SK-N-SH treated with all-trans-retinoic acid at 6 μM for 48 hours (cell line): ENCODE results near the gene GNMT.

Experiments
- ESRRG ChIP-seq: fragments of 250-450 bp; sonication (Bioruptor Pico); IDR thresholded peaks from 2 replicates; pipeline ENCODE4 v1.6.1; 2021; ENCODE audit warnings: mild to moderate bottlenecking
- GLIS3 ChIP-seq: fragments of 250-450 bp; sonication (Bioruptor Pico); IDR thresholded peaks from 2 replicates; pipeline ENCODE4 v1.5.0; 2020; ENCODE audit warnings: mild to moderate bottlenecking, moderate library complexity
- OSR1 ChIP-seq: fragments of 250-450 bp; sonication (Bioruptor Pico); IDR thresholded peaks from 2 replicates; pipeline ENCODE4 v1.8.0; 2022; ENCODE audit warnings: moderate library complexity, mild to moderate bottlenecking, inconsistent platforms
- PATZ1 ChIP-seq: fragments of 250-450 bp; sonication (Bioruptor Pico); IDR thresholded peaks from 2 replicates; pipeline ENCODE4 v1.8.0; 2020; ENCODE audit warnings: mild to moderate bottlenecking, moderate library complexity, borderline replicate concordance
- RARB ChIP-seq: fragments of 250-450 bp; sonication (Bioruptor Pico); IDR thresholded peaks from 2 replicates; pipeline ENCODE4 v1.8.0; 2021; ENCODE audit warnings: mild to moderate bottlenecking, moderate library complexity
- SNAI2 ChIP-seq: fragments of 250-450 bp; sonication (Bioruptor Pico); IDR thresholded peaks from 2 replicates; pipeline ENCODE4 v1.5.0; 2020; ENCODE audit warnings: mild to moderate bottlenecking, moderate library complexity
- TSHZ2 ChIP-seq: fragments of 250-450 bp; sonication (Bioruptor Pico); IDR thresholded peaks from 2 replicates; pipeline ENCODE4 v1.5.0; 2020; ENCODE audit warnings: mild to moderate bottlenecking, moderate library complexity

GRCh38 chr6:42960243-42961019 is at the start of gene GNMT:
- TF ChIP-seq TSHZ2 (no peak), GLIS3 (CRISPR knock-in tag) (no peak), RARB (CRISPR knock-in tag) (no peak), SNAI2 (CRISPR knock-in tag) (no peak), PATZ1 (CRISPR knock-in tag) (no peak), ESRRG (no peak), OSR1 (CRISPR knock-in tag) (no peak)
